AG09319 (cell line): ENCODE results near the gene MPND.
A peak's percentile ranks its signal among the peaks of the same experiment; 100 is the strongest.

ENCODE experiments used
- DNase-seq: peaks from one replicate; pipeline ENCODE4 v3.0.0-alpha.2; 2010; ENCODE audit warnings: low read depth; ENCODE audit errors: extremely low read depth
- CTCF ChIP-seq: IDR thresholded peaks from 2 replicates; pipeline ENCODE4 v1.5.1; 2011; ENCODE audit warnings: low read depth, mild to moderate bottlenecking, inconsistent platforms, low read length, moderate library complexity

Gene MPND

GRCh38 chr19:4343370-4344307 is at the start of gene MPND:
Gene MPND (plus strand): TSS chr19:4343562. CDS start chr19:4343594, 32 bp downstream.
- peak; percentile 39 for DNase-seq
- no peak for TF ChIP-seq CTCF

GRCh38 chr19:4294389-4294788 is 49.0 kb upstream of the MPND start:
- no peak for TF ChIP-seq CTCF
- DNase-seq, result no peak

GRCh38 chr19:4295972-4296771 is 47.2 kb upstream of the MPND start:
- TF ChIP-seq CTCF, result no peak
- no peak for DNase-seq

GRCh38 chr19:4297901-4298809 is 45.2 kb upstream of the MPND start:
- no peak for TF ChIP-seq CTCF
- no peak for DNase-seq

GRCh38 chr19:4298810-4299550 is 44.4 kb upstream of the MPND start:
- DNase-seq, result no peak
- TF ChIP-seq CTCF, result no peak

- TF ChIP-seq CTCF, result no peak
- DNase-seq, result no peak
Observed at GRCh38 chr19:4300589-4300988, 42.8 kb upstream of the MPND start.
